ENCODE data around the gene IL13.

DNA sequence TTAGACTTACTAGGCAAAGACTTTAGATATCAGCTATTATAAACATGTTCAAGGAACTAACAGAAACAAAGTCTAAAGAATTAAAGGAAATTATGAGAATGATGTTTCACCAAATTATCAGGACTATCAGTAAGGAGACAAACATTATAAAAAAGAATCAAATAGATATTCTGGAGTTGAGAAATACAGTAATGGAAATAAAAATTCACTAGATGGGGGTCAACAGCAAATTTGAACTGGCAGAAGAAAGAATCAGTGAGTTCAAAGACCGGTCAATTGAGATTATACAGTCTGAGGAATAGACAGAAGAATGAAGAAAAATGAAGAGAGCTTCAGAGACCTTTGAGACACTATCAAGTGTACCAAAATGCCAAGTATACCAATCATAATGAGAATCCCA, 9.6 kb upstream of the IL13 start:
- TF ChIP-seq, protein P1, sequence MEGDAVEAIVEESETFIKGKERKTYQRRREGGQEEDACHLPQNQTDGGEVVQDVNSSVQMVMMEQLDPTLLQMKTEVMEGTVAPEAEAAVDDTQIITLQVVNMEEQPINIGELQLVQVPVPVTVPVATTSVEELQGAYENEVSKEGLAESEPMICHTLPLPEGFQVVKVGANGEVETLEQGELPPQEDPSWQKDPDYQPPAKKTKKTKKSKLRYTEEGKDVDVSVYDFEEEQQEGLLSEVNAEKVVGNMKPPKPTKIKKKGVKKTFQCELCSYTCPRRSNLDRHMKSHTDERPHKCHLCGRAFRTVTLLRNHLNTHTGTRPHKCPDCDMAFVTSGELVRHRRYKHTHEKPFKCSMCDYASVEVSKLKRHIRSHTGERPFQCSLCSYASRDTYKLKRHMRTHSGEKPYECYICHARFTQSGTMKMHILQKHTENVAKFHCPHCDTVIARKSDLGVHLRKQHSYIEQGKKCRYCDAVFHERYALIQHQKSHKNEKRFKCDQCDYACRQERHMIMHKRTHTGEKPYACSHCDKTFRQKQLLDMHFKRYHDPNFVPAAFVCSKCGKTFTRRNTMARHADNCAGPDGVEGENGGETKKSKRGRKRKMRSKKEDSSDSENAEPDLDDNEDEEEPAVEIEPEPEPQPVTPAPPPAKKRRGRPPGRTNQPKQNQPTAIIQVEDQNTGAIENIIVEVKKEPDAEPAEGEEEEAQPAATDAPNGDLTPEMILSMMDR (IDR thresholded peaks at IDR 0.05) = no peak
- TF ChIP-seq EP300 (IDR thresholded peaks at IDR 0.05) = no peak
- TF ChIP-seq POLR2A (IDR thresholded peaks at IDR 0.05) = no peak
- no peak for TF ChIP-seq POLR2AphosphoS5 (IDR thresholded peaks at IDR 0.05)

Measured in sigmoid colon (tissue), 4 donors.